ENCODE data around the gene OCRL.

The OCRL gene

GRCh38 chrX:129599996-129600395, 59.9 kb downstream of the OCRL start:
- in situ Hi-C loops (cut with HindIII; ENCODE audit: low pct_ligation_motif_present, low sequenced_read_pairs) = no loop called here

DNA sequence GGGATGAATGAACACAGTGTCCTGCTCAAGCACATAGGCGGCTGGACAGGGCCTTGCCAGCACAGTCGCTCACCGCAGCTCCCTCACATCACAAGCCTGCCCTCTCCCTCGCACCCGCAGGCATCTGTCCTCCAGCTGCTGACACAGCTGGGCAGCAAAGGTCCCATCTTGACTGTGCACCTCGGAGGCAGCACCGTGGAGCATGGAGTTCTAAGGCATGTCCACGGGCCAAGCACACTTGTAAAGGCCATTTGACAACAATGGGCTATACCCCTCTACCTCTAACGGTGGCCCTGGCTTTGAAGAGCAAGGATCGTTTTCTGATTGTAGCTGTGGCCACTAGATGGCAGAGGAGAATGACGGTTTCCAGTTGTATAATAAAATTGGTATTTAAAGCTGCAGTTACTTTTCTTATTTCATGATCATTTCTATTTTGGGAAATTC, 60.9 kb downstream of the OCRL start:
- H3K27me3 ChIP-seq (replicated peaks) = no peaks in the 10 kb centered on the region
- in situ Hi-C loops (cut with HindIII; ENCODE audit: low pct_ligation_motif_present, low sequenced_read_pairs) = no loop called here
- no peak overlapping the region for H3K4me3 ChIP-seq (ENCODE audit: low read depth, low read length)
- H3K36me3 ChIP-seq (replicated peaks) = no peaks in the 10 kb centered on the region
- DNase-seq = peak; percentile 27
- no peak overlapping the region for H3K27ac ChIP-seq
- peak; percentile 72 for TF ChIP-seq CTCF (IDR thresholded peaks at IDR 0.05; ENCODE audit: low read depth, low read length, missing control alignments)

More at GRCh38 chrX:129599996-129600395, 59.9 kb downstream of the OCRL start:
- DNase-seq = no peak
- H3K4me3 ChIP-seq (ENCODE audit: low read depth, low read length) = no peak overlapping the region
- no peak for TF ChIP-seq CTCF (IDR thresholded peaks at IDR 0.05; ENCODE audit: low read depth, low read length, missing control alignments)
- no peaks in the 10 kb centered on the region for H3K36me3 ChIP-seq (replicated peaks)
- no peaks in the 10 kb centered on the region for H3K27me3 ChIP-seq (replicated peaks)
- no peak overlapping the region for H3K27ac ChIP-seq

- TF ChIP-seq CTCF (IDR thresholded peaks at IDR 0.05; ENCODE audit: low read depth, low read length, missing control alignments) = peak; percentile 76
- H3K27me3 ChIP-seq (replicated peaks) = no peaks in the 10 kb centered on the region
- no peaks in the 10 kb centered on the region for H3K36me3 ChIP-seq (replicated peaks)
- H3K4me3 ChIP-seq (ENCODE audit: low read depth, low read length) = no peak overlapping the region
- peak; percentile 12 for DNase-seq
- in situ Hi-C loops (cut with HindIII; ENCODE audit: low pct_ligation_motif_present, low sequenced_read_pairs) = no loop called here
- no peak overlapping the region for H3K27ac ChIP-seq
These were observed 66.9 kb downstream of the OCRL start for GRCh38 chrX:129606918-129607317.

GRCh38 chrX:129608496-129608895, 68.4 kb downstream of the OCRL start:
- Histone ChIP-seq H3K27me3 (replicated peaks) (no peaks in the 10 kb centered on the region), H3K4me3 (ENCODE audit: low read depth, low read length) (no peak overlapping the region), H3K36me3 (replicated peaks) (no peaks in the 10 kb centered on the region), H3K27ac (no peak overlapping the region)
- no peak for TF ChIP-seq CTCF (IDR thresholded peaks at IDR 0.05; ENCODE audit: low read depth, low read length, missing control alignments)
- no peak for DNase-seq
- in situ Hi-C loops (cut with HindIII; ENCODE audit: low pct_ligation_motif_present, low sequenced_read_pairs) = no loop called here

DNA sequence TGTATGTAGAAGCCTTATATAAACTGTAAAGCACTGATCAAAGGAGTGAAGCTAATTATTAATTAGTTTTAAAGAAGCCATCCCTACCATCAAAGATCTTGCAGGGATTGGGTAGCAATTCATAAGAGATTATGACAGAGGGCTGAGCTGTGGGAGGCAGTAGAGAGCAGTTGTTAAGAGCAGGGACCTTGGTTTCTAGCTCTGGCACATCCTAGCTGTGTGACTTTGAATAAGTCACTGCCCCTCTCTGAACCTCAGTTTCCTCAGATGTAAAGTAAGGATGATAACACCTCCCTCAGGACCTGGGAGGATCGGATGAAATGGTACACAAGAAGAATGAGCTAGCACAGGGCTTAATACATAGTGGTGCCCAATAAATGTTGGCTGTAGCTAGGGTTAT, 69.3 kb downstream of the OCRL start:
- peak; percentile 30 for TF ChIP-seq CTCF (IDR thresholded peaks at IDR 0.05; ENCODE audit: low read depth, low read length, missing control alignments)
- no peak for DNase-seq
- H3K27ac ChIP-seq = no peak overlapping the region
- H3K36me3 ChIP-seq (replicated peaks) = no peaks in the 10 kb centered on the region
- in situ Hi-C loops (cut with HindIII; ENCODE audit: low pct_ligation_motif_present, low sequenced_read_pairs) = no loop called here
- H3K4me3 ChIP-seq (ENCODE audit: low read depth, low read length) = no peak overlapping the region
- H3K27me3 ChIP-seq (replicated peaks) = no peaks in the 10 kb centered on the region

DNA sequence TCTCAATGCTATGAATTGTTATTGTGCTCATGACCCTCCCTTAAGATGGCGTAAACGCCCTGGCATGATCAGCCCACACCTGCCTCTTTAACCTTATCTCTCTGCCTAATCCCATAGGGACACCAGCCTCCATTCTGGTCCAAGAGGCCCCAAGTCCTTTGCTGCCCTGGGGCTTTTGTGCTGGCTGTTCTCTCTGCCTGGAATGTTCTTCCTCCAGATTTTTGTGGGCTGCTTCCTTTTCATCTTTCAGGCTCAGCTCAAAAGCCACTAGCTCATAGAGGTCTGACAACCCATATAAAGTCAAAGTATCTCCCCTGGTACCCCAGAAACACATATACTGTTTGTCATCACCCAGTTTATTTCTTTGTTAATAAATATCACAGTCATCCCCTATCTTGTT, 72.3 kb downstream of the OCRL start:
- Histone ChIP-seq H3K27me3 (replicated peaks) (no peaks in the 10 kb centered on the region), H3K36me3 (replicated peaks) (no peaks in the 10 kb centered on the region), H3K4me3 (ENCODE audit: low read depth, low read length) (no peak overlapping the region), H3K27ac (no peak overlapping the region)
- TF ChIP-seq CTCF (IDR thresholded peaks at IDR 0.05; ENCODE audit: low read depth, low read length, missing control alignments) = no peak
- no peak for DNase-seq
- in situ Hi-C loops (cut with HindIII; ENCODE audit: low pct_ligation_motif_present, low sequenced_read_pairs) = no loop called here
